Right lobe of liver (tissue), 6 donors: ENCODE measurements around the gene NKAPL. TPM values are rescaled to one million over a fixed set of nuclear protein-coding genes. Genes with fewer than 3 reads are reported as not detected.

ENCODE experiments used
- ATAC-seq, 4 donors: fragments of 200-7000 bp; cut with Tn5 transposase; one replicate each; pipeline ENCODE4 v1.9.1; 2020; ENCODE audit warnings: mild to moderate bottlenecking in 4 of 4, moderate library complexity in 4 of 4
- DNase-seq, 3 donors: peaks; one replicate each; pipeline ENCODE4 v3.0.0-alpha.2; 2020
- H3K27ac ChIP-seq, 3 donors: fragments of 200-600 bp; one replicate each; pipeline ENCODE4 v1.8.0; 2022
- H3K27me3 ChIP-seq, 2 donors: fragments of 200-600 bp; one replicate each; pipeline ENCODE4 v1.8.0; 2022
- H3K36me3 ChIP-seq, 4 donors: fragments of 200-600 bp; sonication (generic) in 1 of 4; one replicate each; pipeline versions ENCODE4 v1.5.1 to v1.8.0; 2017 to 2022; ENCODE audit warnings: control low read depth in 1 of 4
- H3K4me1 ChIP-seq, 4 donors: fragments of 200-600 bp; sonication (generic) in 1 of 4; one replicate each; pipeline versions ENCODE4 v1.5.1 to v1.8.0; 2017 to 2022; ENCODE audit warnings: control low read depth in 1 of 4
- H3K4me3 ChIP-seq, 3 donors: fragments of 200-600 bp; one replicate each; pipeline ENCODE4 v1.8.0; 2022
- H3K9me3 ChIP-seq, 4 donors: fragments of 200-600 bp; sonication (generic) in 1 of 4; one replicate each; pipeline versions ENCODE4 v1.5.1 to v1.8.0; 2017 to 2022; ENCODE audit warnings: control low read depth in 1 of 4
- POLR2A ChIP-seq: fragments of 450-650 bp; IDR thresholded peaks from one replicate; pipeline ENCODE4 v1.6.1; 2017; ENCODE audit warnings: antibody characterized with exemption, mild to moderate bottlenecking
- WGBS: methylation state at CpG from one replicate; pipeline ENCODE4 v1.1.6; 2018; ENCODE audit warnings: low coverage, low lambda C conversion rate; ENCODE audit not compliant: insufficient coverage; ENCODE audit errors: missing lambda C conversion rate; 5-methylcytosine and 5-hydroxymethylcytosine counted together
- intact Hi-C, 2 donors: fragments of 100-400 bp; cut with DNase I; formaldehyde crosslinking; loops; one replicate each; pipeline versions ENCODE4 v1.11.2 to v1.14.1; 2022
- total RNA-seq, 6 experiments: library from RNA; depleted of rRNA in 2 of 6; stranded (reverse); fragments of >200 nt in 2 of 6; fragmentation: NEBNext Ultra II Directional in 3 of 6; extraction: Animal tissue kit (Norgen Biotek cat#: 25700) in 3 of 6; gene quantifications; one replicate each; pipeline versions ENCODE4 v1.1.0 to v1.2.4, GENCODE V29; 2016 to 2023
- TF ChIP-seq, protein P1 (sequence below), 4 donors: fragments of 200-600 bp in 3 of 4; fragments of 450-650 bp in 1 of 4; IDR thresholded peaks; one replicate each; pipeline versions ENCODE4 v1.5.1 to v1.8.0; 2016 to 2022; ENCODE audit warnings: antibody characterized with exemption in 4 of 4, mild to moderate bottlenecking in 2 of 4
- donor health status: DM: no; HTN: yes; CAD: no.
- donor health status: DM: no; HTN: no; CAD: no.
- donor health status: DM: no; HTN: no; CAD: no.
- donor health status: DM: no; HTN: yes; CAD: no.
- donor health status: DM: no; HTN: yes; CAD: no.

Gene NKAPL
- total RNA-seq, 6 experiments from 2014 or later = 0.15 to 1.0 (median 0.36) TPM

DNA sequence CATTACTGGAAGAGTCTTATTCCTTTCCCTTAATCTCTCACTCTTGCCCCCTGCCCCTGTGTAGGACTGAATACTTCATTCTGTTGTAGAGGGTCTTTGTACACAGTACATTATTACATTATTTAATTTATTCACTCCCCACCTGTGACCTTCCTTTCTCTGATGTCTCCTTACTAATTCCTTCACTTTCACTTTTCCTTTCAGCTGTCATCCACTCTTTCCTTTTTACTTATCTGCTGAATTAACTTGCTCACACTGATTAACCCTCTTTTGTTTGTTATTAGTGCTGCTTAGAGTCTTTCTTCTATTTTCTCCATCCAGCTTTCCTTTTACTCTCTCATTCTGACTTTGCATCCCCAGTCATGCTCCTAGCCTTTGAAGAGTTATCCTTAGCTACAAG is 15.8 kb downstream of the NKAPL start:
- Histone ChIP-seq H3K27me3 (no peaks in the 10 kb centered on the region), H3K9me3 (no peaks in the 10 kb centered on the region), H3K4me1 (peaks cover 0 to 11% (median 0%) of the 10 kb centered on the region in 4 donors), H3K27ac (no peak overlapping the region), H3K4me3 (no peak overlapping the region), H3K36me3 (peaks cover 0 to 51% (median 4%) of the 10 kb centered on the region in 4 donors)
- intact Hi-C loops = no loop called here
- TF ChIP-seq, protein P1, sequence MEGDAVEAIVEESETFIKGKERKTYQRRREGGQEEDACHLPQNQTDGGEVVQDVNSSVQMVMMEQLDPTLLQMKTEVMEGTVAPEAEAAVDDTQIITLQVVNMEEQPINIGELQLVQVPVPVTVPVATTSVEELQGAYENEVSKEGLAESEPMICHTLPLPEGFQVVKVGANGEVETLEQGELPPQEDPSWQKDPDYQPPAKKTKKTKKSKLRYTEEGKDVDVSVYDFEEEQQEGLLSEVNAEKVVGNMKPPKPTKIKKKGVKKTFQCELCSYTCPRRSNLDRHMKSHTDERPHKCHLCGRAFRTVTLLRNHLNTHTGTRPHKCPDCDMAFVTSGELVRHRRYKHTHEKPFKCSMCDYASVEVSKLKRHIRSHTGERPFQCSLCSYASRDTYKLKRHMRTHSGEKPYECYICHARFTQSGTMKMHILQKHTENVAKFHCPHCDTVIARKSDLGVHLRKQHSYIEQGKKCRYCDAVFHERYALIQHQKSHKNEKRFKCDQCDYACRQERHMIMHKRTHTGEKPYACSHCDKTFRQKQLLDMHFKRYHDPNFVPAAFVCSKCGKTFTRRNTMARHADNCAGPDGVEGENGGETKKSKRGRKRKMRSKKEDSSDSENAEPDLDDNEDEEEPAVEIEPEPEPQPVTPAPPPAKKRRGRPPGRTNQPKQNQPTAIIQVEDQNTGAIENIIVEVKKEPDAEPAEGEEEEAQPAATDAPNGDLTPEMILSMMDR (IDR thresholded peaks at IDR 0.05) = no peak
- TF ChIP-seq POLR2A = no peak
- DNase-seq = no peak
- no peak for ATAC-seq

DNA sequence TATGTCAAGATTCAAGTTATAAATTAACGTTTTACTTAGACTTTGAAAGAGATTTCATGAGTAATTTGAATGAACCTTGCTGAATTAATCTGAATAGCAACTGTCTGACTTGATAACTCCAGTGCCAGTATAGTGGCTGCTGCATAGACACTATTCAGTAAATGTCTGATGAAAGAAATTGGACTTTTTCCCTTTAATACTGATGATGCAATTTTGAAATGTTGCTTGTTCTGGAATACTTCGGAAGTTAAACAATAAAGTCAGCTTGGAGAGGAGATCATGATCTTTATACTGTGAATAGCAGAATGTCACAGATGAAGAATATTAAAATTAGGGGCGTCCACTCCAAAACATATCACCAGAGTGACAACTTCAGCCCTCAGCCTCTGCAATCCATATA is 18.6 kb downstream of the NKAPL start:
- H3K4me1 ChIP-seq = peaks cover 0 to 11% (median 0%) of the 10 kb centered on the region in 4 donors
- peak; percentile 53 to 81 (median 66) for ATAC-seq
- TF ChIP-seq, protein P1 (IDR thresholded peaks at IDR 0.05) = no peak
- TF ChIP-seq POLR2A = no peak
- intact Hi-C loops = no loop called here
- no peak for DNase-seq
- 24% methylated on average over 3 of the region's 3 CpGs for WGBS
- no peak overlapping the region for H3K27ac ChIP-seq
- peaks cover 0 to 40% (median 2%) of the 10 kb centered on the region in 4 donors for H3K36me3 ChIP-seq
- H3K27me3 ChIP-seq = no peaks in the 10 kb centered on the region
- no peak overlapping the region for H3K4me3 ChIP-seq
- H3K9me3 ChIP-seq = no peaks in the 10 kb centered on the region

DNA sequence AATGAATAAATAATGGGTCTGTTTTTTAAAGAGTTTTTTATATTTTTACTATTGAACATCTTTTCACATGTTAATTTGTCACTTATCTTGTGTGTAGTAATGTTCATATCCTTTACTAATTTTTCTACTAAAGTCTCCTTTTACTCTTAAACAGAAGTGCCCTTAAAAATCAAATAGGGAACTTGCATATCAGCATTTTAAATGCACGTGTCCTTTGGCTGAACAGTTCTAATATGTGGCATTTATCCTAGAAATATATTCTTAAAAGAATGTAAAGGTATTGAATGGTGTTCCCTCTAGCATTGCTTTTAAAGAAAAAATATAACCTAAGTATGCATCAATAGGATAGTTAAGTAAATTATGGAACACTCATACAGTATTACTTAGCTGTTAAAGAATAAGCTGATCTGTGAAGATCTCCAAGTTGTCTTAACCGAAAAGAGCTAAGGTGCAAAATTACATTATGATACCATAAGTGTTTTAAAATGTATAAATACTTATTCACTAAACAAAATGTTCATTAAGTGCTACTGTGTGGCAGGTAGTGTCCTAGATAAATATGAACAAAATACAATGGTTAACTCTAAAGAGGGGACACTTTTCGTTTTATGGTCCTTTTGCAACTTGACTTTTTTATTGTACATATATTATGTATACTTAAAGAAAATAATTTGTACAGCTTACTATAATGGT is 21.6 kb downstream of the NKAPL start:
- Histone ChIP-seq H3K27ac (no peak overlapping the region), H3K9me3 (no peaks in the 10 kb centered on the region), H3K4me3 (peak overlapping the region; percentile 47 to 57 (median 55)), H3K36me3 (peaks cover 0 to 14% (median 2%) of the 10 kb centered on the region in 4 donors), H3K4me1 (peaks cover 0 to 15% (median 0%) of the 10 kb centered on the region in 4 donors), H3K27me3 (no peaks in the 10 kb centered on the region)
- WGBS = 31% methylated on average over 3 of the region's 3 CpGs
- DNase-seq (no peak), ATAC-seq (no peak)
- intact Hi-C loops = no loop called here
- TF ChIP-seq POLR2A = no peak
- TF ChIP-seq, protein P1 (IDR thresholded peaks at IDR 0.05) = no peak

DNA sequence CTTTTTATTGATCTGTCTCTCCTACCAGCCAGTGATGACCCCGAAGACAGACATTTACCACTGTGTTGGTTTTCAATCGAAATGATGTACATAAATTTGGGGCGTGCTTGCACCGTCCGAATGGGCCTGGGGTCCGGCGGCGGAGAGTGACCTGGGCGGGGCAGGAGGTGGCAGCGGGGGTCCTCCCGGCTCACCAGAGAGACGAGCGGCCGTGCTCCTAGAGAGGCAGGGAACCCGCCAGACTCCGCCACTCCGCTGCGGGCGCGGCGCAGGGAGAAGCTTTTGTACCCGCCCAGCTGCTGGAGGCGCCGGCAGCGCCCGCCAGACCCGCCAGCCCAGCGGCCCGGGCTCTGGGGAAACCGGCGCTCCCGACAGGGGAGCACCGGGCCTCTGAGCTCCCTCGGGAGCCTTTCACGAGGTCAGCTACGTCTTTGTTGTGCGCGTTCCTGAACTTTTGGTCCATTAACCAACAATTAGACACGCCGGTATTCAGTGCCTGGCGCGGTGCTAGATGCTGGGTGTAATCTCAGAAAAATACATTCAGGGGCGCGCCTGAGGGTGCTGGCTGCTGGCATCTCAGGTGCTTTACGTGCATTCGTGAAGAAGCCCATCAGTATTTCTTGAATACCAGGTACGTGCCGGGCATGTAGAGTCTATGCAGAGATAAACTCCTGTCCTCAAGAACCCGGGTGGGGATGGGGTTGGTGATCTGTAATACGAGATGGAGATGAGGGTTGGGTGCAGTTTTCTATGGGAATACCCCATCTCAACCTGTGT is 22.4 kb downstream of the NKAPL start, which contains the start of gene PGBD1:
TSS of gene PGBD1 (plus strand) at position 285 of the 777 bp plus-strand sequence. CDS start 2,242 bp downstream, outside the sequence.
- H3K4me1 ChIP-seq = peaks cover 0 to 22% (median 0%) of the 10 kb centered on the region in 4 donors
- WGBS = 5% methylated on average over 19 of the region's 50 CpGs
- H3K36me3 ChIP-seq = peaks cover 0 to 9% (median 0%) of the 10 kb centered on the region in 4 donors
- no peak within 1 kb of the TSS for H3K27ac ChIP-seq
- intact Hi-C loops = no loop called here
- peak; percentile 57 to 75 (median 69) for DNase-seq
- no peaks in the 10 kb centered on the region for H3K9me3 ChIP-seq
- TF ChIP-seq, protein P1 (IDR thresholded peaks at IDR 0.05) = no peak
- peak; percentile 48 for TF ChIP-seq POLR2A
- H3K4me3 ChIP-seq = peak within 1 kb of the TSS; percentile 47 to 57 (median 55)
- peak; percentile 86 to 95 (median 92) for ATAC-seq
- H3K27me3 ChIP-seq = no peaks in the 10 kb centered on the region
